VCaP (cell line): Measurements from ENCODE around the gene GAK.

Source experiments
- H3K27ac ChIP-seq: fragments of 450-650 bp; 2 replicates; pipeline ENCODE4 v1.5.1; 2017
- TF ChIP-seq, protein P1 (sequence below): fragments of 450-650 bp; conservative IDR thresholded peaks from 2 replicates; pipeline ENCODE4 v1.5.1; 2017; ENCODE audit warnings: mild to moderate bottlenecking, moderate library complexity

GAK gene

DNA sequence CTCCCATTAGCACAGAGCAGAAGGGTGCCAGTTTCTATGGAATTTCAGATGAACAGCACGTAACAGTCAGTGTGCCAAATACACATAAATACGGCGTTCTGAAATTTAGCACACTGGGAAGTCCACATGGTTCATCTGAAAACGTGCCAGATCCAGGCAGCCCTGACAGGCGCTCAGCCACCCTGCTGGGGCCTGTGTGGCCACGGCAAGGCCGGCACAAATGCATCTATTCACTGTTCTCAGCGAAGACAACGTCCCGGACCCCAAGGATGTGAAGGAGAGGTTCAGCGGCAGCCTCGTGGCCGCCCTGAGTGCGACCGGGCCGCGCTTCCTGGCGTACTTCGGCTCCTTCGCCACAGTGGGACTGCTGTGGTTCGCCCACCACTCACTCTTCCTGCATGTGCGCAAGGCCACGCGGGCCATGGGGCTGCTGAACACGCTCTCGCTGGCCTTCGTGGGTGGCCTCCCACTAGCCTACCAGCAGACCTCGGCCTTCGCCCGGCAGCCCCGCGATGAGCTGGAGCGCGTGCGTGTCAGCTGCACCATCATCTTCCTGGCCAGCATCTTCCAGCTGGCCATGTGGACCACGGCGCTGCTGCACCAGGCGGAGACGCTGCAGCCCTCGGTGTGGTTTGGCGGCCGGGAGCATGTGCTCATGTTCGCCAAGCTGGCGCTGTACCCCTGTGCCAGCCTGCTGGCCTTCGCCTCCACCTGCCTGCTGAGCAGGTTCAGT lies 25.6 kb upstream of the GAK start:
- TF ChIP-seq, protein P1, sequence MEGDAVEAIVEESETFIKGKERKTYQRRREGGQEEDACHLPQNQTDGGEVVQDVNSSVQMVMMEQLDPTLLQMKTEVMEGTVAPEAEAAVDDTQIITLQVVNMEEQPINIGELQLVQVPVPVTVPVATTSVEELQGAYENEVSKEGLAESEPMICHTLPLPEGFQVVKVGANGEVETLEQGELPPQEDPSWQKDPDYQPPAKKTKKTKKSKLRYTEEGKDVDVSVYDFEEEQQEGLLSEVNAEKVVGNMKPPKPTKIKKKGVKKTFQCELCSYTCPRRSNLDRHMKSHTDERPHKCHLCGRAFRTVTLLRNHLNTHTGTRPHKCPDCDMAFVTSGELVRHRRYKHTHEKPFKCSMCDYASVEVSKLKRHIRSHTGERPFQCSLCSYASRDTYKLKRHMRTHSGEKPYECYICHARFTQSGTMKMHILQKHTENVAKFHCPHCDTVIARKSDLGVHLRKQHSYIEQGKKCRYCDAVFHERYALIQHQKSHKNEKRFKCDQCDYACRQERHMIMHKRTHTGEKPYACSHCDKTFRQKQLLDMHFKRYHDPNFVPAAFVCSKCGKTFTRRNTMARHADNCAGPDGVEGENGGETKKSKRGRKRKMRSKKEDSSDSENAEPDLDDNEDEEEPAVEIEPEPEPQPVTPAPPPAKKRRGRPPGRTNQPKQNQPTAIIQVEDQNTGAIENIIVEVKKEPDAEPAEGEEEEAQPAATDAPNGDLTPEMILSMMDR: no peak
- H3K27ac ChIP-seq: no peak overlapping the region

DNA sequence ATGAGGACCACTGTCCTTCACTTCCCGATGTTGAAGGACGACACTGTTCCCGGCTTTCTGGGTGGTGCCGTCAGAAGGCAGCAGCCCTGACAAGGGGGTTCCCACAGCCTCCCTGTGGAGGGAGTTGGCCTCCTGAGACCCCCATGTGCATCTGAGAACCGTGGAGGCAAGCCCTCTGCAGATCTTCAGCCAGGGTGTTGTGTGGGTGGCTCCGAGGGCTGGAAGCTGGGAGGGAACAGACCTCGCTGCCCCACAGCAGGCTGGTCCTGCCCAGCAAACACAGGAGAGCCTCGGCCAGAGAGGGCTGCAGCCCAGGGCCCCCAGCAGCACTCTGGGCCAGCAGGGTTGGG lies 25.1 kb upstream of the GAK start:
- TF ChIP-seq, protein P1: no peak
- no peak overlapping the region for H3K27ac ChIP-seq

DNA sequence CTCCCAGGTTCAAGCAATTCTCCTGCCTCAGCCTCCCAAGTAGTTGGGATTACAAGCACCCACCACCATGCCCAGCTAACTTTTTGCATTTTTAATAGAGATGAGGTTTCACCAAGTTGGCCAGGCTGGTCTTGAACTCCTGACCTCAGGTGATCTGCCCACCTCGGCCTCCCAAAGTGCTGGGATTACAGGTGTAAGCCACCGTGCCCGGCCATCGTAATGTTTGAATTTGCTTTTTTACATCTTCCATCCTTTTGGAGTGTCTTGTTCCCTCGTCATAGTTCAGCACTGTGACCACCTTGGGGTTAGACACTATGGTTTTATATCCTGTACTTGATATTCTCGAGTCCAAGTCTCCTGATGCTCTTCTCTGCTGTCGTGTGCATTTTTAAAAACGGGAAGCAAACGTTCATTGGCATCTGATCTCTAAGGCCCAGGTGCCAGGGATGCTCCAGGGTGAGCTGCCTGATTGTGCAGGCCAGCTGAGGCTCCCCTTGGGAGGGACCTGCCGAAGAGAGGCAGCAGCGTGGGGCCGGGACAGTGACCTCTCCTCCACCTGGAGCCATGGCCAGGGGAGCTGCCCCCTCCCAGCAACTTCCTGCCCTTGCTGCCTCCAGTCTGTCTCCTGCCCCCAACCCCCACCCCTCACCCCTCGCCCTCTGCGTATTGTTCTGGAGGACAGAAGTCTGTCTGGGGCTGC lies 24.6 kb upstream of the GAK start:
- TF ChIP-seq, protein P1: no peak
- no peak overlapping the region for H3K27ac ChIP-seq

DNA sequence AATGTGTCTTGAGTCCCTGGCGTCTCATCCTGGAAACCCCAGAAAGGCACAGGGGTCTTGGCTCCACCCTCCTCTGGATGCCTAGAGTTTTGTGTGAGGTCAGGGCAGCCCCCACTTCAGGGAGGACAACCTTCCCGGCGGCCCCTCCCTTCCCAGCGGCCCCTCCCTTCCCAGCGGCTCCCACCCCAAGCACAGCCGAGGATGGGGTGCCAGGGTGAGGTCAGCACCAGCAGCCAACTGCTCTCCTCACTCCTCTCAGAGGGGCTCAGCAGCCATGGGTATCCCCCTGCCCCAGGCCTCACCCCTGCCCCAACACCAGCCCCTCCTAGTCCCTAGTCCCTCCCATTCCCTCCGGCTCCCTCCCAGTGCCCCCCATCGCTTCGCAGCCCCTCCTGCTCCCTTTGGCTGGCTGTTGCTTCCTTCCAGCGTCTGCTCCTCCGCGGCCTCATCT lies 23.8 kb upstream of the GAK start:
- no peak overlapping the region for H3K27ac ChIP-seq
- TF ChIP-seq, protein P1: no peak

DNA sequence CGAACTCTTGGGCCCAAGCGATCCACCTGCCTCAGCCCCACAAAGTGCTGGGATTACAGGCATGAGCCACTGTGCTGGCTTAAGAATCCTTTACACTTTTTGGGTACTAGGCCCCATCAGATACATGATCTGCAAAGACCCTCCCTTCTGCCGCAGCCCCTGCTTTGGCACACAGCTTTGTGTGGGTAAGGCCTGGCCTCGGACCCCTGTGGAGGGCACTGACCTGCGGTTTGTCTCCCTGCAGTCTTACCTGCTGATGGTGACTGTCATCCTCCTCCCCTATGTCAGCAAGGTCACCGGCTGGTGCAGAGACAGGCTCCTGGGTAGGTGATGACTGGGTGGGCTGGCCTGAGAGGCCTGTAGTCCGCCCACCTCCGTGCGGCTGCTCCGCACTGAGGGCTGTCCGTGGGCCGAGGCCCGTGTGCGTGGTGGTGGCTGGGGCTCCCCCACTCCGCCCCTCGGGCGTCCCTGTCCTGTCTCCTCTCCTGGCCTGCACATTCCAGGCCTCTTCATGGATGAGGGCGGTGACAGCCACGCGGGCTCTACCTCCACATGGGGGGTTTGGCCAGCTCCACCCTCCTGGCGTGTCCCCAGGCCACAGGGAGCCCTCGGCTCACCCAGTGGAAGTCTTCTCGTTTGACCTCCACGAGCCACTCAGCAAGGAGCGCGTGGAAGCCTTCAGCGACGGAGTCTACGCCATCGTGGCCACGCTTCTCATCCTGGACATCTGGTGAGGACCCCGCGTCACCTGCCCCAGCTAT lies 23.2 kb upstream of the GAK start:
- TF ChIP-seq, protein P1: no peak
- H3K27ac ChIP-seq: no peak overlapping the region

DNA sequence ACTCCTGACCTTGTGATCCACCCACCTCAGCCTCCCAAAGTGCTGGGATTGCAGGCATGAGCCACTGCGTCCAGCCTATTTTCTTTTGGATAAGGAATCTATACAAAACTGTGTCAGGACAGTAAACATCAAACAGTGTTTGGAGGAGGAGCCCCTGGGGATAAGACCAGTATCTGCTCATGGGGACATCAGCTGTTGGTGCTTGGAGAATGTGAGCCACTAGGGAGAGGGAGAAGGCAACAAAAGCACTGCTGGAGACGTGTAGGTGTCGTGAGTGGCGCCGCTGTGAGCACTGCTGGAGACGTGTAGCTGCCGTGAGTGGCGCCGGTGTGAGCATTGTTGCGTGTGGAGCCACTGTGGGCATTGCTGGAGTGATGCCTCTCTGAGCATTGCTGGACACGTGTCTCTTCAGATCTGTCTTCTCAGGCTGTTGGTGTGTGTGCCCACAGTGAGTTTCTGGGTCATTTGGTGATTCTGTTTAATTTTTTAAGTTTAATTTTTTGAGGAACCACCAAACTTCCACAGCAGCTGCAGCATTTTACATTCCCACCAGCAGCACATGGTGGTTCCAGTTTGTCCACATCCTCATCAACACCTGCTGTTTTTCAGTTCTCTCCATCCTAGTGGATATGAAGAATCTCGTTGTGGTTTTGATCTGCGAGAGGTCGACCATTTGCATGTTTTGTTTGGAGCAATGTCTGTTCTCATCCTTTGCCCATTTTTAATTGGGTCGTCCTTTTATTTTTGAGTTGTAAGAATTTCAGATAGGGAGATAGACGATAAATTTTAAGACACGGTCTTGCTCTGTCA lies 22.3 kb upstream of the GAK start:
- TF ChIP-seq, protein P1: no peak
- no peak overlapping the region for H3K27ac ChIP-seq

DNA sequence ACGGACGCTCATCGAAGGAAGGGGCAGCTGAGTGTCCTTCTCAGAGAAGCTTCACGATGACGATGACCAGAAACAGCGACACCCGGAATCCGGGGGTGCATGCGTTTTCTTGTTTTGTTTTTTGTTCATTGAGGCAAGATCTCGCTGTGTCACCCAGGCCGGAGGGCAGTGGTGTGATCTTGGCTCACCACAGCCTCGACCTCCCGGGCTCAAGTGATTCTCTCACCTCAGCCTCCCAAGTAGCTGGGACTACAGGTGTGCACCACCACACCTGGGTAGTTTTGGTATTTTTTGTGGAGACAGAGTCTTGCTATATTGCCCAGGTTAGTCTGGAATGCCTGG lies 21.4 kb upstream of the GAK start:
- TF ChIP-seq, protein P1: no peak
- H3K27ac ChIP-seq: no peak overlapping the region
